HFFc6 (cell line): Measurements from ENCODE around the gene MOB3A. TPM values are rescaled to one million over a fixed set of nuclear protein-coding genes. Genes with fewer than 3 reads are reported as not detected.

Experiments used
- DNase-seq: peaks from one replicate; pipeline ENCODE4 v3.0.0-alpha.2; 2018
- H3K27ac Mint-ChIP-seq: 2 replicates; pipeline ENCODE4 v1.8.0; 2020; ENCODE audit warnings: mild to moderate bottlenecking, mixed read lengths
- H3K27me3 Mint-ChIP-seq: 2 replicates; pipeline ENCODE4 v1.8.0; 2021; ENCODE audit warnings: mild to moderate bottlenecking, moderate library complexity, mixed read lengths; ENCODE audit not compliant: insufficient read depth
- H3K36me3 Mint-ChIP-seq: 2 replicates; pipeline ENCODE4 v1.8.0; 2021; ENCODE audit warnings: low read depth, mixed read lengths
- H3K4me1 Mint-ChIP-seq: 2 replicates; pipeline ENCODE4 v1.8.0; 2020; ENCODE audit warnings: low read depth, mixed read lengths
- H3K4me3 Mint-ChIP-seq: 2 replicates; pipeline ENCODE4 v1.8.0; 2020; ENCODE audit warnings: mild to moderate bottlenecking, moderate library complexity, mixed read lengths
- H3K9me3 Mint-ChIP-seq: 2 replicates; pipeline ENCODE4 v1.8.0; 2020; ENCODE audit warnings: mild to moderate bottlenecking, mixed read lengths
- CTCF ChIP-seq: fragments of 200-600 bp; sonication (generic); IDR thresholded peaks from 2 replicates; pipeline ENCODE4 v1.5.0; 2021; ENCODE audit warnings: antibody characterized with exemption, mild to moderate bottlenecking
- total RNA-seq, 6 experiments: library from RNA; stranded (reverse); fragmentation: NEBNext Ultra II Directional; extraction: Animal tissue kit (Norgen Biotek cat#: 25700); gene quantifications; 2 replicates in 1 of 6; 3 replicates in 5 of 6; pipeline ENCODE4 v1.2.3, GENCODE V29; 2021

The MOB3A gene
- total RNA-seq, 6 experiments from 2014 or later = 47.1 to 52.6 (median 51.2) TPM

- H3K4me3 Mint-ChIP-seq = no peak overlapping the region
Measured at GRCh38 chr19:2114218-2114617, 18.1 kb upstream of the MOB3A start.

GRCh38 chr19:2113439-2114211, 17.5 kb upstream of the MOB3A start:
- Mint-ChIP-seq H3K9me3 (no peaks in the 10 kb centered on the region), H3K4me3 (no peak overlapping the region), H3K4me1 (no peaks in the 10 kb centered on the region), H3K27me3 (peaks cover 5% of the 10 kb centered on the region; the same call in 1 of the 2 replicates), H3K27ac (no peak overlapping the region), H3K36me3 (peaks cover 21% of the 10 kb centered on the region)
- TF ChIP-seq CTCF = no peak
- DNase-seq = no peak

More at GRCh38 chr19:2114218-2114617, 18.1 kb upstream of the MOB3A start:
- peaks cover 5% of the 10 kb centered on the region; the same call in 1 of the 2 replicates for H3K27me3 Mint-ChIP-seq
- H3K27ac Mint-ChIP-seq = no peak overlapping the region
- DNase-seq = no peak
- peaks cover 23% of the 10 kb centered on the region for H3K36me3 Mint-ChIP-seq
- no peaks in the 10 kb centered on the region for H3K4me1 Mint-ChIP-seq
- TF ChIP-seq CTCF = no peak
- no peaks in the 10 kb centered on the region for H3K9me3 Mint-ChIP-seq

- Mint-ChIP-seq H3K4me3 (no peak overlapping the region), H3K9me3 (no peaks in the 10 kb centered on the region), H3K36me3 (peaks cover 27% of the 10 kb centered on the region), H3K27me3 (peaks cover 5% of the 10 kb centered on the region; the same call in 1 of the 2 replicates), H3K27ac (no peak overlapping the region; the same call in 1 of the 2 replicates), H3K4me1 (no peaks in the 10 kb centered on the region)
- TF ChIP-seq CTCF = no peak
- DNase-seq = no peak
Measured at GRCh38 chr19:2112516-2113320, 16.6 kb upstream of the MOB3A start.

GRCh38 chr19:2111886-2112285, 15.8 kb upstream of the MOB3A start:
- DNase-seq = no peak
- H3K4me3 Mint-ChIP-seq = no peak overlapping the region; the same call in 1 of the 2 replicates
- peaks cover 5% of the 10 kb centered on the region; the same call in 1 of the 2 replicates for H3K27me3 Mint-ChIP-seq
- no peaks in the 10 kb centered on the region for H3K4me1 Mint-ChIP-seq
- H3K27ac Mint-ChIP-seq = no peak overlapping the region
- no peak for TF ChIP-seq CTCF
- peaks cover 32% of the 10 kb centered on the region for H3K36me3 Mint-ChIP-seq
- H3K9me3 Mint-ChIP-seq = no peaks in the 10 kb centered on the region

- Mint-ChIP-seq H3K36me3 (peaks cover 37% of the 10 kb centered on the region), H3K4me1 (no peaks in the 10 kb centered on the region), H3K4me3 (no peak overlapping the region; the same call in 1 of the 2 replicates), H3K9me3 (no peaks in the 10 kb centered on the region), H3K27me3 (peaks cover 3% of the 10 kb centered on the region; the same call in 1 of the 2 replicates), H3K27ac (no peak overlapping the region)
- TF ChIP-seq CTCF = no peak
- DNase-seq = no peak
Measured at GRCh38 chr19:2111425-2111824, 15.3 kb upstream of the MOB3A start.
